Stimulated activated naive B cell treated with anti-CD40 and anti-IgM and Interleukin-4, amounts not matched to agents 10 μg/mL and 1 μg/mL and 100 μg/mL, for 72 hours (primary cell): ENCODE measurements around the gene HDAC9.

Source experiments
- ATAC-seq, 2 donors: fragments of 150-1000 bp; cut with Tn5 transposase; replicated peaks; 2 replicates each; pipeline ENCODE4 v1.10.0; 2021; ENCODE audit warnings: moderate library complexity in 1 of 2
- DNase-seq: peaks from one replicate; pipeline ENCODE4 v3.0.0; 2021
- H3K27ac Mint-ChIP-seq: one replicate; pipeline ENCODE4 v1.8.0; 2022; ENCODE audit warnings: mild to moderate bottlenecking, mixed read lengths
- H3K27me3 Mint-ChIP-seq, 2 donors: one replicate each; pipeline ENCODE4 v1.8.0; 2022; ENCODE audit warnings: mixed read lengths in 2 of 2
- H3K36me3 Mint-ChIP-seq, 2 donors: one replicate each; pipeline ENCODE4 v1.8.0; 2022; ENCODE audit warnings: mixed read lengths in 2 of 2, mild to moderate bottlenecking in 1 of 2
- H3K4me1 Mint-ChIP-seq, 2 donors: one replicate each; pipeline ENCODE4 v1.8.0; 2022; ENCODE audit warnings: mixed read lengths in 2 of 2, mild to moderate bottlenecking in 1 of 2
- H3K4me3 Mint-ChIP-seq, 2 donors: one replicate each; pipeline ENCODE4 v1.8.0; 2022; ENCODE audit warnings: mild to moderate bottlenecking in 2 of 2, mixed read lengths in 2 of 2, moderate library complexity in 1 of 2
- H3K9me3 Mint-ChIP-seq, 2 donors: one replicate each; pipeline ENCODE4 v1.8.0; 2022; ENCODE audit warnings: mixed read lengths in 2 of 2, mild to moderate bottlenecking in 1 of 2

HDAC9 gene

DNA sequence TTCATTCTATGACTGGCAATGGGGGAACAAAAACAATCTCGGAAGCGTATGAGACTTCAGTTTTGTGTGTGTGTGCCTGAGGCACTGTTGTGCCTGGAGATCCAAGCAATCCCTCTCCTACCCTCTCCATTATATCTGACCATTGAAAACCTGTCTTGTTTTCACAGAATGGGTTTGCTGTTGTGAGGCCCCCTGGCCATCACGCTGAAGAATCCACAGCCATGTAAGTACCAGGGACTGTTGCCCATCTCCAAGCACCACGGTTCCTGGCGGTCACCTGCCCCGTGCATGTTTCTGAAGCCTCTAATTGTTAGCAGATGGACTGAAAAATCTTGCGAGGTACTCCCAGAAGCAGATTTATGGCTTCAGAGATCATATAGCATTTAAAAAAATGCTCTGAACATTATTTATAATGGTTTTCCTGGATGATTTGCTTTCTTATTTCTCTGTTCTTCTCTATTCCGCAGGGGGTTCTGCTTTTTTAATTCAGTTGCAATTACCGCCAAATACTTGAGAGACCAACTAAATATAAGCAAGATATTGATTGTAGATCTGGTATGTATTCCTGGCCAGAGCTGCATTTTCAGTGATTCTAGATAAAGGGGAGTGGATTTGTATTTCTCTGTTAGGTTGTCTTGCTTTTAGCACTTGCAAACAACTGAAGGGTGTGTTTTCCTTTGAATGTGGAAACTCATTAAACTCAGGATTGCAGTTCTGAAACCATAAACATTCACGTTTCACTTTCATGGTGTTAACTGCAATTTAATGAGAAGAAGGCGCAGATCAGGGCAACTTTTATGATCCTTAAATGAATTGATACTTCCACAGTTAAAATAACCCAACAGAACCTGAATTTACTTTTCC is 333.7 kb downstream of the HDAC9 start:
- no peak for DNase-seq
- Mint-ChIP-seq H3K27me3 (no peaks in the 10 kb centered on the region), H3K9me3 (no peaks in the 10 kb centered on the region), H3K4me1 (no peaks in the 10 kb centered on the region), H3K27ac (no peak overlapping the region), H3K4me3 (no peak overlapping the region), H3K36me3 (peaks cover 8 to 11% of the 10 kb centered on the region in 2 donors)
- ATAC-seq = no peak

GRCh38 chr7:18829858-18830285 is 334.3 kb downstream of the HDAC9 start:
- ATAC-seq = no peak
- Mint-ChIP-seq H3K27me3 (no peaks in the 10 kb centered on the region), H3K9me3 (no peaks in the 10 kb centered on the region), H3K36me3 (peaks cover 10 to 11% of the 10 kb centered on the region in 2 donors), H3K4me1 (peaks cover 0 to 1% of the 10 kb centered on the region in 2 donors), H3K27ac (no peak overlapping the region), H3K4me3 (no peak overlapping the region)
- no peak for DNase-seq

- H3K4me3 Mint-ChIP-seq = no peak overlapping the region
- no peaks in the 10 kb centered on the region for H3K27me3 Mint-ChIP-seq
- no peaks in the 10 kb centered on the region for H3K9me3 Mint-ChIP-seq
- ATAC-seq (no peak), DNase-seq (no peak)
- no peak overlapping the region for H3K27ac Mint-ChIP-seq
- H3K4me1 Mint-ChIP-seq = peaks cover 4 to 6% of the 10 kb centered on the region in 2 donors
- H3K36me3 Mint-ChIP-seq = peaks cover 16 to 18% of the 10 kb centered on the region in 2 donors
Measured at GRCh38 chr7:18831419-18831818, 335.9 kb downstream of the HDAC9 start.

- Mint-ChIP-seq H3K36me3 (peaks cover 16 to 18% of the 10 kb centered on the region in 2 donors), H3K27ac (no peak overlapping the region), H3K4me1 (peaks cover 4 to 6% of the 10 kb centered on the region in 2 donors), H3K9me3 (no peaks in the 10 kb centered on the region), H3K4me3 (no peak overlapping the region), H3K27me3 (no peaks in the 10 kb centered on the region)
- no peak for ATAC-seq
- no peak for DNase-seq
Measured at GRCh38 chr7:18831943-18832342, 336.4 kb downstream of the HDAC9 start.

- ATAC-seq (no peak), DNase-seq (no peak)
- Mint-ChIP-seq H3K27ac (no peak overlapping the region), H3K36me3 (peaks cover 11 to 15% of the 10 kb centered on the region in 2 donors), H3K27me3 (no peaks in the 10 kb centered on the region), H3K4me1 (peaks cover 4 to 6% of the 10 kb centered on the region in 2 donors), H3K9me3 (no peaks in the 10 kb centered on the region), H3K4me3 (no peak overlapping the region)
Measured at GRCh38 chr7:18834577-18834976, 339.0 kb downstream of the HDAC9 start.

DNA sequence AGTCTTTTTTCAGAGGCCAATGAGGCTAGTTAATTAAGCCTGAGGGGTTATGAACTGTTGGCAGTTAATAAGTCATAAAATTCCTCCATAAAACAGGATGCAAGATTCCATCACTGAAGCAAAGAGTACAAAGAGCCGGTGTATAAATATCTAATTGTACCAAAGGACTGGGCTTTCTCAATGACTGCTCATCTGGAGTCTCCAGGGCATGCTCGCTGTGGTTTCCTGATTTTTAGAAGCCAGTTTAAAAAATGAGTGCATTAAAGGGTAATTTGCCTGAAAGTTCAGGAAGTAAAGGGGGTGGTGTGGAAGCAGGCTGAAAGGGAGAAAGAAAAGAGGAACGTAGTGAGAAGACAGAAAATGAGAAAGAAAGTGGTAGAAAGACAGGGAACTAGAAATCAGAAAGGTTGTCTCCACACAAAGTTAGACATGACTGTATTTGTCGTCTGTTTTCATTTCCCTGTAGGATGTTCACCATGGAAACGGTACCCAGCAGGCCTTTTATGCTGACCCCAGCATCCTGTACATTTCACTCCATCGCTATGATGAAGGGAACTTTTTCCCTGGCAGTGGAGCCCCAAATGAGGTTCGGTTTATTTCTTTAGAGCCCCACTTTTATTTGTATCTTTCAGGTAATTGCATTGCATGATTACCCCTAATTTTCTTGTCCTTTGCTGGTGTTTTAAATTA is 339.6 kb downstream of the HDAC9 start:
- Mint-ChIP-seq H3K36me3 (peaks cover 6 to 15% of the 10 kb centered on the region in 2 donors), H3K27me3 (no peaks in the 10 kb centered on the region), H3K4me1 (peaks cover 4 to 6% of the 10 kb centered on the region in 2 donors), H3K27ac (peak overlapping the region; percentile 3), H3K4me3 (no peak overlapping the region), H3K9me3 (no peaks in the 10 kb centered on the region)
- ATAC-seq (peak; percentile 23 to 36), DNase-seq (no peak)

DNA sequence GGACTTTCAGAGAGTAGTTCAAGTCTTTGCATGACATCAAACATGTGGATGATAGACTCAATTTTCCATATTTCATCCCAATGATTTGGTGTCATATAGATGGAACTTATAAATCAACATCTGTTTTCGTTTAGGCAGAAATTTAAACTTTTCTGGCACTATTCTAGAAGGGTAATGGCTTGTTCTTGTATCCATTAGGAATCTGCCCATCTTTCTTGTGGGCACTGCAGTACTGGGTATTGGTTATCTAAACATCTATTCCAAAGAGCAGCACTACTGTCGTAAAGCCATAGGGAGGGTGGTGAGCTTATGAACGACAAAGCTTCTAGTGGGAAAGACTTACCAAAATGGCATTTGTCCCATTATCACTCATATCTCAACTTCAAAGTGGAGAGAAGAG is 348.4 kb downstream of the HDAC9 start:
- no peaks in the 10 kb centered on the region for H3K27me3 Mint-ChIP-seq
- no peak for ATAC-seq
- no peaks in the 10 kb centered on the region for H3K9me3 Mint-ChIP-seq
- H3K4me1 Mint-ChIP-seq = peaks cover 2 to 6% of the 10 kb centered on the region in 2 donors
- DNase-seq = no peak
- H3K27ac Mint-ChIP-seq = no peak overlapping the region
- H3K36me3 Mint-ChIP-seq = peaks cover 0 to 4% of the 10 kb centered on the region in 2 donors
- H3K4me3 Mint-ChIP-seq = no peak overlapping the region

- no peak overlapping the region for H3K27ac Mint-ChIP-seq
- ATAC-seq (no peak), DNase-seq (no peak)
- peaks cover 0 to 2% of the 10 kb centered on the region in 2 donors for H3K36me3 Mint-ChIP-seq
- H3K27me3 Mint-ChIP-seq = no peaks in the 10 kb centered on the region
- peaks cover 2 to 6% of the 10 kb centered on the region in 2 donors for H3K4me1 Mint-ChIP-seq
- no peak overlapping the region for H3K4me3 Mint-ChIP-seq
- no peaks in the 10 kb centered on the region for H3K9me3 Mint-ChIP-seq
Measured at GRCh38 chr7:18844735-18845134, 349.2 kb downstream of the HDAC9 start.

GRCh38 chr7:18845700-18846099 is 350.2 kb downstream of the HDAC9 start:
- no peaks in the 10 kb centered on the region for H3K9me3 Mint-ChIP-seq
- no peak for ATAC-seq
- H3K27me3 Mint-ChIP-seq = no peaks in the 10 kb centered on the region
- H3K27ac Mint-ChIP-seq = no peak overlapping the region
- H3K4me1 Mint-ChIP-seq = peaks cover 2 to 6% of the 10 kb centered on the region in 2 donors
- peaks cover 0 to 2% of the 10 kb centered on the region in 2 donors for H3K36me3 Mint-ChIP-seq
- no peak overlapping the region for H3K4me3 Mint-ChIP-seq
- DNase-seq = no peak

DNA sequence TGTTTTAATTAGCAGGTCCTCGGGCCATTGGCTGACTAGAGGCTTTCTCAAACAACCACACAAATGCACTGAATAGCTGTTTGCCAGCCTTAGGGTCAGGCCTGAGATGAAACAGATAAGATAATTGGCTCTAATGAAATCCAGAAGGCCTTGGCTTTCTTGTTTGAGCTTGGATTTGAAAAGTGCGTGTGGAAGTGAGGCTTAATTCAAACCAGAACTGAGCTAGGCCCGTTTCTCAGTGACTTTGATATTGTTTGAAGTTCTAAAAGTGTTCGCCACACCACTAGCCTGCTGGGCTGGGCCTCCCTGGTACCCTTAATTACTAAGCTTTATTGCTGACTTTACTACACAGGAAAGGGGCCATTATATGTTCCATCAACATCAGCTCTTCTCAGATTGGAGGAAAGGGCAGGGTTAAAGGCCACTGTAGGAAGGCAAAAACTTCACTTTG is 351.2 kb downstream of the HDAC9 start:
- H3K36me3 Mint-ChIP-seq = peaks cover 0 to 3% of the 10 kb centered on the region in 2 donors
- no peak overlapping the region for H3K27ac Mint-ChIP-seq
- DNase-seq = no peak
- H3K27me3 Mint-ChIP-seq = no peaks in the 10 kb centered on the region
- peaks cover 2 to 6% of the 10 kb centered on the region in 2 donors for H3K4me1 Mint-ChIP-seq
- H3K4me3 Mint-ChIP-seq = no peak overlapping the region
- H3K9me3 Mint-ChIP-seq = no peaks in the 10 kb centered on the region
- no peak for ATAC-seq

DNA sequence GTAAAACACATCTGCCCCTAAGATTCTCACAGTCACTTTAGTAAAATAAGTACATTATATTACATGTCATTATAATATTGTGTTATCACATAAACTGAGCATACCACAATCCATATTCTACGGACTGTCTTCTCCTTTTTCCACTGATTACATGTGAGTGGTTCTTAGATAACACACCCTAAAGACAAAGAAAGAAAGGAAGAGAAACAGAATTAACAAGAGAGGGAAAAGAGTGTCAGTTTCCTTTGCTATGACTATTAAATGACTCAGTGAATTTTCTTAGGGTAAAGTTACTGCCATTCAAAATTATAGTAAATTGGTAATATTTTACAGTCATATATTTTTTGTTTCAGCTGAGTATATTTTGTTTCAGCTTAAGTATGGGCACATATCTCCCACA is 353.6 kb downstream of the HDAC9 start:
- ATAC-seq = no peak
- Mint-ChIP-seq H3K36me3 (peaks cover 0 to 3% of the 10 kb centered on the region in 2 donors), H3K27ac (no peak overlapping the region), H3K27me3 (no peaks in the 10 kb centered on the region), H3K9me3 (no peaks in the 10 kb centered on the region), H3K4me1 (no peaks in the 10 kb centered on the region), H3K4me3 (no peak overlapping the region)
- no peak for DNase-seq

DNA sequence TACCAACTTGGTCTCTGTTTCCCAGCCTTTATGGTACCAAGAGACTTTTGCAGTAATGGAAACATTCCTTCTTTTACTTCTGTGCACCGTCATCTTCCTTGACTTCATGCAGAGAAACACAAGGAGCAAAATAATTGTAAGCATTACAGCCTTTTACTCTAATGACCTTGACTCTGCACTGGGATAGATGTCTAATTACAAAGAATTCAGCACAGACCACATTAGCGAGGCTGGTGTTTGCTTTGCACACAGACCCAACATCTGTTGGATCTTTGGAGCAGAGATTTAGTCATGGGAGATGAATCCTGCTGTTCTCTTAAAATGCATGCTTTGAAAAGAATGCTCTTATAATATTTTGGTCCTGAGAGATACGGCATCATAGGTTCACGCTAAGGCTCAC is 360.2 kb downstream of the HDAC9 start:
- no peak for DNase-seq
- H3K27me3 Mint-ChIP-seq = no peaks in the 10 kb centered on the region
- no peaks in the 10 kb centered on the region for H3K4me1 Mint-ChIP-seq
- no peak for ATAC-seq
- H3K9me3 Mint-ChIP-seq = peaks cover 2 to 5% of the 10 kb centered on the region in 2 donors
- H3K36me3 Mint-ChIP-seq = peaks cover 0 to 2% of the 10 kb centered on the region in 2 donors
- H3K27ac Mint-ChIP-seq = no peak overlapping the region
- H3K4me3 Mint-ChIP-seq = no peak overlapping the region

DNA sequence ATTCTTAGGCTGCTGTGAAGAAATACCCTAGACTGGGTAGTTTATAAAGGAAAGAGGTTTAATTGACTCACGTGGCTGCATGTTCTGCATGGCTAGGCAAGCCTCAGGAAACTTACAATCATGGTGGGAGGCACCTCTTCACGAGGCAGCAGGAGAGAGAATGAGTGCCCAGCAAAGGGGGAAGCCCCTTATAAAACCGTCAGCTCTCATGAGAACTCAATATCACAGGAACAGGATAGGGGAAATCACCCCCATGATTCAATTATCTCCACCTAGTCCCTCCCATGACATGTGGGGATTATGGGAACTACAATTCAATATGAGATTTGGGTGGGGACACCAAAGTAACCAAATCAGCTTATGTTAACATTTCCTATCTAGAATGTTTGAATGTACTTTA is 362.7 kb downstream of the HDAC9 start:
- ATAC-seq = no peak
- no peak for DNase-seq
- Mint-ChIP-seq H3K36me3 (no peaks in the 10 kb centered on the region), H3K9me3 (peaks cover 2 to 5% of the 10 kb centered on the region in 2 donors), H3K4me3 (no peak overlapping the region), H3K27ac (no peak overlapping the region), H3K4me1 (no peaks in the 10 kb centered on the region), H3K27me3 (no peaks in the 10 kb centered on the region)

DNA sequence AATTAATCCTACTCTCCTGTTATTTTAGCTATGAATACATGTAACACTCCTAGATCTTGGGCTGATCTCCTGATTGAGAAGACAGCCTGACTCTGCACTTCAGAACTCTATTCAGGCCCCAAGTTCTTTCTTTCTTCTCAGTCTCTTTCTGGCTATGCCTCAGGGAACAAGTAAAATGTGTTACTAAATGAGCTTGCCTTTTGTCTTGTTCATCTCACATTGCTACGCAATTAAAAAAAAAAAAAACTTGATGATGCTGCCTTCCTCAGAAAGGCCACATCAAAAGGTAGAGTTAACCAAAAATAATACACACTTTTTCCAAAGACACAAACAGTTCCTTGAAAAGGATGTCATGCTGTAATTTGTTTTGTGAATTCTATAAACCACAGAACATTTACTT is 363.8 kb downstream of the HDAC9 start:
- DNase-seq (no peak), ATAC-seq (no peak)
- H3K27me3 Mint-ChIP-seq = no peaks in the 10 kb centered on the region
- no peak overlapping the region for H3K27ac Mint-ChIP-seq
- no peak overlapping the region for H3K4me3 Mint-ChIP-seq
- peaks cover 2 to 5% of the 10 kb centered on the region in 2 donors for H3K9me3 Mint-ChIP-seq
- peaks cover 0 to 1% of the 10 kb centered on the region in 2 donors for H3K36me3 Mint-ChIP-seq
- H3K4me1 Mint-ChIP-seq = no peaks in the 10 kb centered on the region

DNA sequence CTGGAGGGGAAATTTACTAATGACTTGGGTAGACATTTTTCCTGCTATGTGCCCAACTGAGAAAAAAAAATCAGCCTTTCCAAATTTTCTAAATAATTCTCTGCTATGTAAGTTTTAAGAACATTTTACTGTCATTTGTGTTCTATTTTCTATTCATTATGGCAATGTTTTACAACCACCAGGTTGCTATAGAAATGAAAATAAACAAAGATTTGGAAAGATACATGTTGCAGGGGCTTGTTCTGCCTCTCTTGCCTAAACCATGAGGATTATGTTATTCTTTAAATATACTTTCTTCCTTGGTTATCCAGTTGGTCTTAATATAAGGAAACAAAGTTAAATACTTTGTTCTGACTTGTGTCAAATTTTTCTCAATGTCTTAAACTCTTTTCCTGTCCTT is 364.7 kb downstream of the HDAC9 start:
- H3K4me1 Mint-ChIP-seq = no peaks in the 10 kb centered on the region
- no peak overlapping the region for H3K27ac Mint-ChIP-seq
- ATAC-seq = no peak
- H3K27me3 Mint-ChIP-seq = no peaks in the 10 kb centered on the region
- peaks cover 0 to 3% of the 10 kb centered on the region in 2 donors for H3K36me3 Mint-ChIP-seq
- DNase-seq = no peak
- no peak overlapping the region for H3K4me3 Mint-ChIP-seq
- H3K9me3 Mint-ChIP-seq = peaks cover 2 to 5% of the 10 kb centered on the region in 2 donors
